HCT116 (cell line): Measurements from ENCODE around the gene CHCT1. TPM values are rescaled to one million over a fixed set of nuclear protein-coding genes. Genes with fewer than 3 reads are reported as not detected.

ENCODE experiments used
- ATAC-seq: fragments of 200-7000 bp; cut with Tn5 transposase; 2 replicates; pipeline ENCODE4 v1.9.1; 2020; ENCODE audit warnings: mild to moderate bottlenecking, moderate library complexity
- BruUV-seq: library from RNA; stranded (reverse); fragments of 400-500 nt; replicated peaks from 2 replicates; lab custom pipeline; 2021; lab: Mats Ljungman, UMichigan
- CTCF ChIA-PET: fragments of 300-600 bp; sonication (Branson Sonifier 250); formaldehyde crosslinking; loops from one replicate; lab custom pipeline; 2021; ENCODE audit warnings: antibody characterized with exemption; lab: Charles Lee
- POLR2A ChIA-PET: fragments of 300-600, 350-600 bp; sonication (Branson Sonifier 250); formaldehyde crosslinking; loops from one replicate; lab custom pipeline; 2021; ENCODE audit warnings: antibody characterized with exemption; lab: Charles Lee
- RAD21 ChIA-PET, 2 experiments: fragments of 300-600 bp; sonication (Branson Sonifier 250); formaldehyde crosslinking; loops; one replicate each; lab custom pipeline; 2023; ENCODE audit warnings: low total read pairs in 2 of 2; ENCODE audit not compliant: uncharacterized antibody in 2 of 2, unreplicated experiment in 2 of 2, low non-redundant PET in 1 of 2; lab: Charles Lee
- DNase-seq: peaks from one replicate; pipeline ENCODE4 v3.0.0-alpha.2; 2010; ENCODE audit warnings: low read depth, low spot score
- H2AFZ ChIP-seq: fragments of 200-600 bp; shearing (Covaris generic), sonication (generic); 2 replicates; pipeline ENCODE4 v1.6.1; 2017; ENCODE audit warnings: low read depth, mixed run types, mixed read lengths, antibody characterized with exemption, low read length; ENCODE audit not compliant: poor library complexity, severe bottlenecking
- H3K27ac ChIP-seq: 2 replicates; pipeline ENCODE4 v1.5.1; 2012; ENCODE audit warnings: low read depth, low read length
- H3K27me3 ChIP-seq: fragments of 200-600 bp; sonication (generic); 2 replicates; pipeline ENCODE4 v1.6.1; 2016; ENCODE audit warnings: mixed run types, low read length, mixed read lengths; ENCODE audit not compliant: insufficient read depth
- H3K36me3 ChIP-seq, 2 experiments: fragments of 200-500 bp in 1 of 2; fragments of 200-600 bp in 1 of 2; sonication (Bioruptor generic) in 1 of 2; sonication (generic) in 1 of 2; 2 replicates each; pipeline versions ENCODE4 v1.5.1 to v1.6.1; 2014 to 2016; ENCODE audit warnings: low read length in 2 of 2, inconsistent platforms in 1 of 2, mixed read lengths in 1 of 2, mixed run types in 1 of 2; ENCODE audit not compliant: insufficient read depth in 2 of 2, control insufficient read depth in 1 of 2
- H3K4me1 ChIP-seq, 2 experiments: fragments of 200-600 bp in 1 of 2; sonication (generic) in 1 of 2; 2 replicates each; pipeline versions ENCODE4 v1.5.1 to v1.6.1; 2012 to 2017; ENCODE audit warnings: low read length in 2 of 2, inconsistent platforms in 1 of 2, mild to moderate bottlenecking in 1 of 2, mixed read lengths in 1 of 2, mixed run types in 1 of 2, moderate library complexity in 1 of 2; ENCODE audit not compliant: insufficient read depth in 2 of 2, control insufficient read depth in 1 of 2
- H3K4me2 ChIP-seq: fragments of 200-600 bp; sonication (generic); 2 replicates; pipeline ENCODE4 v1.6.1; 2017; ENCODE audit warnings: mixed run types, low read length, mixed read lengths
- H3K4me3 ChIP-seq, 2 experiments: fragments of 200-600 bp in 1 of 2; sonication (generic) in 1 of 2; replicated peaks in 1 of 2; 2 replicates each; pipeline ENCODE4 v1.5.1; 2011 to 2016; ENCODE audit warnings: low read length in 2 of 2, control low read depth in 1 of 2, low read depth in 1 of 2, mild to moderate bottlenecking in 1 of 2, mixed read lengths in 1 of 2, mixed run types in 1 of 2
- H3K79me2 ChIP-seq: fragments of 200-600 bp; sonication (generic); 2 replicates; pipeline ENCODE4 v1.6.1; 2017; ENCODE audit warnings: mild to moderate bottlenecking, mixed run types, low read length, moderate library complexity, mixed read lengths; ENCODE audit not compliant: insufficient read depth
- H3K9ac ChIP-seq: fragments of 200-600 bp; sonication (generic); 2 replicates; pipeline ENCODE4 v1.6.1; 2016; ENCODE audit warnings: low read length, mixed read lengths
- H3K9me2 ChIP-seq: fragments of 200-600 bp; sonication (generic), shearing (Covaris generic); 2 replicates; pipeline ENCODE4 v1.6.1; 2017; ENCODE audit warnings: mixed run types, mild to moderate bottlenecking, moderate library complexity; ENCODE audit not compliant: insufficient read depth
- H3K9me3 ChIP-seq, 2 experiments: fragments of 200-500 bp in 1 of 2; fragments of 200-600 bp in 1 of 2; sonication (Bioruptor generic) in 1 of 2; sonication (generic) in 1 of 2; 2 replicates each; pipeline ENCODE4 v1.6.1; 2014 to 2017; ENCODE audit warnings: low read length in 2 of 2, mixed read lengths in 2 of 2, inconsistent platforms in 1 of 2, low read depth in 1 of 2, mild to moderate bottlenecking in 1 of 2, mixed run types in 1 of 2, moderate library complexity in 1 of 2; ENCODE audit not compliant: control insufficient read depth in 1 of 2, insufficient read depth in 1 of 2
- H4K20me1 ChIP-seq: fragments of 200-600 bp; sonication (generic), shearing (Covaris generic); 2 replicates; pipeline ENCODE4 v1.6.1; 2017; ENCODE audit warnings: mixed run types, mild to moderate bottlenecking, moderate library complexity; ENCODE audit not compliant: insufficient read depth
- CBX3 ChIP-seq: IDR thresholded peaks from 2 replicates; pipeline ENCODE4 v1.6.1; 2012; ENCODE audit warnings: low read depth
- CEBPB ChIP-seq: IDR thresholded peaks from 2 replicates; pipeline ENCODE4 v1.6.1; 2012; ENCODE audit warnings: low read depth
- CTCF ChIP-seq, 3 experiments: fragments of 200-600 bp in 1 of 3; sonication (generic) in 1 of 3; IDR thresholded peaks in 2 of 3; conservative IDR thresholded peaks in 1 of 3; 2 replicates each; pipeline ENCODE4 v1.5.1; 2012 to 2017; ENCODE audit warnings: low read depth in 2 of 3, low read length in 2 of 3, antibody characterized with exemption in 1 of 3, borderline replicate concordance in 1 of 3, control low read depth in 1 of 3, mild to moderate bottlenecking in 1 of 3, mixed read lengths in 1 of 3, mixed run types in 1 of 3, moderate library complexity in 1 of 3; ENCODE audit not compliant: insufficient read depth in 1 of 3
- EGR1 ChIP-seq: IDR thresholded peaks from 2 replicates; pipeline ENCODE4 v1.6.1; 2012; ENCODE audit warnings: low read depth
- ELF1 ChIP-seq: IDR thresholded peaks from 2 replicates; pipeline ENCODE4 v1.6.1; 2012; ENCODE audit warnings: low read depth, borderline replicate concordance
- EZH2phosphoT487 ChIP-seq: fragments of 200-600 bp; IDR thresholded peaks from 2 replicates; pipeline ENCODE4 v1.6.1; 2018; ENCODE audit warnings: antibody characterized with exemption, borderline replicate concordance
- FOSL1 ChIP-seq: IDR thresholded peaks from 2 replicates; pipeline ENCODE4 v1.6.1; 2012; ENCODE audit warnings: low read depth
- POLR2A ChIP-seq: IDR thresholded peaks from 2 replicates; pipeline ENCODE4 v1.7.0; 2011; ENCODE audit warnings: borderline replicate concordance; ENCODE audit not compliant: insufficient read depth, insufficient read length; ENCODE audit errors: extremely low read depth
- POLR2AphosphoS5 ChIP-seq: IDR thresholded peaks from 2 replicates; pipeline ENCODE4 v1.6.1; 2011; ENCODE audit warnings: mild to moderate bottlenecking, low read depth, low read length, moderate library complexity
- REST ChIP-seq: IDR thresholded peaks from 2 replicates; pipeline ENCODE4 v1.6.1; 2012; ENCODE audit warnings: low read depth
- SRF ChIP-seq: IDR thresholded peaks from 2 replicates; pipeline ENCODE4 v1.6.1; 2012; ENCODE audit warnings: low read depth
- TCF7L2 ChIP-seq: IDR thresholded peaks from 2 replicates; pipeline ENCODE4 v1.7.0; 2011; ENCODE audit warnings: borderline replicate concordance, inconsistent platforms; ENCODE audit not compliant: insufficient read depth, insufficient read length; ENCODE audit errors: extremely low read depth
- ZFX ChIP-seq: fragments of 450-650 bp; IDR thresholded peaks from 2 replicates; pipeline ENCODE4 v1.6.1; 2017
- ZNF274 ChIP-seq: fragments of 200-500 bp; sonication (Bioruptor generic); IDR thresholded peaks from 2 replicates; pipeline ENCODE4 v1.6.1; 2014; ENCODE audit warnings: mild to moderate bottlenecking, low read depth, low read length, inconsistent platforms
- intact Hi-C: fragments of 100-400 bp; cut with micrococcal nuclease; formaldehyde crosslinking; loops from 2 replicates; pipeline ENCODE4 v1.10.0; 2022
- total RNA-seq: library from RNA; stranded (reverse); gene quantifications from one replicate; pipeline ENCODE4 v1.2.1, GENCODE V29; 2021; ENCODE audit not compliant: unreplicated experiment

Gene CHCT1
- total RNA-seq, 1 experiment from 2014 or later: not detected

- CTCF ChIA-PET: no interaction called here
- Histone ChIP-seq H3K4me2 (no peak overlapping the region), H3K9me3 (no peaks in the 10 kb centered on the region), H3K27ac (no peak overlapping the region), H2AFZ (no peak overlapping the region), H3K27me3 (no peaks in the 10 kb centered on the region), H3K79me2 (no peaks in the 10 kb centered on the region), H4K20me1 (no peaks in the 10 kb centered on the region), H3K9me2 (no peaks in the 10 kb centered on the region), H3K4me1 (peaks cover 0 to 8% of the 10 kb centered on the region in 2 experiments; a peak in 1 of 4 replicates), H3K9ac (no peak overlapping the region), H3K36me3 (peaks cover 10 to 13% of the 10 kb centered on the region in 2 experiments; a peak in 3 of 4 replicates), H3K4me3 (no peak overlapping the region)
- DNase-seq (no peak), ATAC-seq (no peak)
- intact Hi-C loops: loop anchor here (2.0 kb wide), 1 partner anchor 195 kb away; no protein-coding TSS in a partner anchor
- BruUV-seq: no TSS peak
- RAD21 ChIA-PET: no interaction called here
- TF ChIP-seq EGR1 (no peak), ELF1 (no peak), TCF7L2 (no peak), SRF (no peak), CBX3 (no peak), EZH2phosphoT487 (no peak), ZFX (no peak), FOSL1 (no peak), REST (no peak), POLR2A (no peak), CEBPB (no peak), CTCF (IDR thresholded peaks at IDR 0.05 in 2 of 3, conservative IDR thresholded peaks at IDR 0.05 in 1 of 3; ENCODE audit: borderline replicate concordance in 1 of 3, insufficient read depth in 1 of 3, low read depth in 2 of 3, low read length in 2 of 3) (no peak), ZNF274 (no peak), POLR2AphosphoS5 (no peak)
- POLR2A ChIA-PET: no interaction called here
Measured at GRCh38 chr17:60443713-60444112, 21.4 kb downstream of the CHCT1 start.
